Rectal smooth muscle tissue (tissue), 1 donor: ENCODE data around the gene MEGF11.

Source experiments
- H3K27ac ChIP-seq: one replicate; pipeline ENCODE4 v1.7.0; 2013; ENCODE audit warnings: low read depth, low read length, inconsistent platforms
- H3K27me3 ChIP-seq: one replicate; pipeline ENCODE4 v1.7.0; 2013; ENCODE audit warnings: low read length; ENCODE audit not compliant: control insufficient read depth, insufficient read depth
- H3K36me3 ChIP-seq: one replicate; pipeline ENCODE4 v1.7.0; 2013; ENCODE audit warnings: low read length; ENCODE audit not compliant: control insufficient read depth, insufficient read depth
- H3K4me1 ChIP-seq: one replicate; pipeline ENCODE4 v1.7.0; 2013; ENCODE audit warnings: low read length; ENCODE audit not compliant: control insufficient read depth, insufficient read depth
- H3K4me3 ChIP-seq: one replicate; pipeline ENCODE4 v1.7.0; 2013; ENCODE audit warnings: low read length
- H3K9ac ChIP-seq: one replicate; pipeline ENCODE4 v1.7.0; 2013; ENCODE audit warnings: low read length

MEGF11 gene

GRCh38 chr15:66253418-66254088 is at the start of gene MEGF11:
TSS of gene MEGF11 (minus strand) at chr15:66253750. CDS start at chr15:66128403, 125,347 bp downstream.
- H3K27me3 ChIP-seq = peaks cover 32% of the 10 kb centered on the region
- no peak within 1 kb of the TSS for H3K9ac ChIP-seq
- no peaks in the 10 kb centered on the region for H3K36me3 ChIP-seq
- no peak within 1 kb of the TSS for H3K27ac ChIP-seq
- H3K4me1 ChIP-seq = no peaks in the 10 kb centered on the region
- H3K4me3 ChIP-seq = peak within 1 kb of the TSS; percentile 78

GRCh38 chr15:66302489-66303278 is 49.1 kb upstream of the MEGF11 start:
- Histone ChIP-seq H3K27me3 (no peaks in the 10 kb centered on the region), H3K4me1 (no peaks in the 10 kb centered on the region), H3K4me3 (no peak overlapping the region), H3K36me3 (peaks cover 2% of the 10 kb centered on the region), H3K27ac (no peak overlapping the region), H3K9ac (no peak overlapping the region)

GRCh38 chr15:66298803-66299251 is 45.3 kb upstream of the MEGF11 start:
- Histone ChIP-seq H3K36me3 (no peaks in the 10 kb centered on the region), H3K4me3 (no peak overlapping the region), H3K27ac (no peak overlapping the region), H3K9ac (no peak overlapping the region), H3K27me3 (no peaks in the 10 kb centered on the region), H3K4me1 (peaks cover 10% of the 10 kb centered on the region)

- no peaks in the 10 kb centered on the region for H3K27me3 ChIP-seq
- H3K27ac ChIP-seq = no peak overlapping the region
- H3K4me3 ChIP-seq = no peak overlapping the region
- H3K36me3 ChIP-seq = no peaks in the 10 kb centered on the region
- H3K9ac ChIP-seq = no peak overlapping the region
- peaks cover 15% of the 10 kb centered on the region for H3K4me1 ChIP-seq
These were observed 42.6 kb upstream of the MEGF11 start for GRCh38 chr15:66296186-66296585.

GRCh38 chr15:66294932-66295235 is 41.3 kb upstream of the MEGF11 start:
- Histone ChIP-seq H3K36me3 (no peaks in the 10 kb centered on the region), H3K9ac (no peak overlapping the region), H3K27ac (peak overlapping the region; percentile 90), H3K4me1 (peaks cover 15% of the 10 kb centered on the region), H3K27me3 (no peaks in the 10 kb centered on the region), H3K4me3 (no peak overlapping the region)

GRCh38 chr15:66294157-66294931 is 40.8 kb upstream of the MEGF11 start:
- peak overlapping the region; percentile 90 for H3K27ac ChIP-seq
- peak overlapping the region; percentile 77 for H3K9ac ChIP-seq
- H3K4me3 ChIP-seq = peak overlapping the region; percentile 74
- no peaks in the 10 kb centered on the region for H3K36me3 ChIP-seq
- H3K4me1 ChIP-seq = peaks cover 15% of the 10 kb centered on the region
- H3K27me3 ChIP-seq = no peaks in the 10 kb centered on the region

- Histone ChIP-seq H3K27ac (peak within 1 kb of the TSS; percentile 90), H3K27me3 (no peaks in the 10 kb centered on the region), H3K36me3 (no peaks in the 10 kb centered on the region), H3K4me1 (peaks cover 15% of the 10 kb centered on the region), H3K4me3 (peak within 1 kb of the TSS; percentile 74), H3K9ac (peak within 1 kb of the TSS; percentile 80)
These were observed 40.0 kb upstream of the MEGF11 start, which contains the start of gene DIS3L for GRCh38 chr15:66293419-66294156. TSS of gene DIS3L (plus strand) at chr15:66293568. CDS start at chr15:66293597, 29 bp downstream.

- Histone ChIP-seq H3K4me1 (peaks cover 15% of the 10 kb centered on the region), H3K9ac (peak overlapping the region; percentile 80), H3K4me3 (peak overlapping the region; percentile 74), H3K27ac (peak overlapping the region; percentile 90), H3K27me3 (no peaks in the 10 kb centered on the region), H3K36me3 (no peaks in the 10 kb centered on the region)
These were observed 39.2 kb upstream of the MEGF11 start for GRCh38 chr15:66292571-66293418.

- H3K27me3 ChIP-seq = no peaks in the 10 kb centered on the region
- H3K36me3 ChIP-seq = no peaks in the 10 kb centered on the region
- H3K4me3 ChIP-seq = no peak overlapping the region
- H3K27ac ChIP-seq = no peak overlapping the region
- no peak overlapping the region for H3K9ac ChIP-seq
- H3K4me1 ChIP-seq = peaks cover 15% of the 10 kb centered on the region
These were observed 38.4 kb upstream of the MEGF11 start for GRCh38 chr15:66291816-66292570.

GRCh38 chr15:66290518-66290917 is 37.0 kb upstream of the MEGF11 start:
- H3K27ac ChIP-seq = no peak overlapping the region
- H3K36me3 ChIP-seq = no peaks in the 10 kb centered on the region
- H3K4me3 ChIP-seq = no peak overlapping the region
- H3K27me3 ChIP-seq = no peaks in the 10 kb centered on the region
- H3K9ac ChIP-seq = no peak overlapping the region
- H3K4me1 ChIP-seq = peaks cover 15% of the 10 kb centered on the region

- peaks cover 13% of the 10 kb centered on the region for H3K4me1 ChIP-seq
- no peak overlapping the region for H3K9ac ChIP-seq
- no peaks in the 10 kb centered on the region for H3K27me3 ChIP-seq
- no peaks in the 10 kb centered on the region for H3K36me3 ChIP-seq
- no peak overlapping the region for H3K27ac ChIP-seq
- no peak overlapping the region for H3K4me3 ChIP-seq
These were observed 36.5 kb upstream of the MEGF11 start for GRCh38 chr15:66290007-66290406.
